Measurements from ENCODE around the gene PGLYRP2.

Gene PGLYRP2

DNA sequence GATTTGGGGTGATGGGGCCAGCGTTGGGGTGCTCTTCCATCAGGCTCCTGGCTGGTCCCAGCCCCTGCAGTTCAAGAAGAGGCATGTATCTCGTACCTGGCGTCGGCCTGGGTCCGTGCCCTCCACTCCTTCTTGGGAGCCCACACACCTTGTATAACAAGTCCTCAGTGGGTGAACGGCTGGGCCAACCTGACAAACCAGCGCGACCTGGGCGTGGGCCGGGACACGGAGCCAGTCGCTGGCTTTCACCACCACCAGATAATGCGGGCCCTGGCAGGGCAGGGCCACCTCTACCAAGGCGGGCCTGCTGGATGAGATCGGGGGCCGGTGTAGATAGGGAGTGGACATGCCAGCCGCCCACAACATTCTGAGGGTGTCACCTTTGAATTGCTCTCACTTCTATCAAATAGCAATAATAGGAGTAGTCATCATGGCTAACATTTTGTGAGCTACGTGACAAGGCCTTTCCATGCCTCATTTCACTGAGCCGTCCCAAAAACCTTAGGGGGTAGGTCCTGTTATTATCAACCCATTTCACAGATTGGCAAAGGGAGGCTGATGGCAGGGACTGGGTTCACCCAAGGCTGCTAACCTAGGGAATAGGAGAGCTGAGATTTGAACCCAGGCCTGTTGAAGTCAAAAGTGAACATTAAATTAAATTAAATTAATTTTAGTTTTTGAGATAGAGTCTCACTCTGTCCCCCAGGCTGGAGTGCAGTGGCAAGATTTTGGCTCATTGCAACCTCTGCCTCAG, 32.5 kb upstream of the PGLYRP2 start:
- TF ChIP-seq Cebpa-rat (IDR thresholded peaks at IDR 0.05), result no peak
- Histone ChIP-seq H3K4me2 (no peak overlapping the region), H3K27ac (no peak overlapping the region), H4K20me1 (no peaks in the 10 kb centered on the region), H3K27me3 (peaks cover 20 to 35% (median 29%) of the 10 kb centered on the region in 11 experiments), H3K4me3 (no peak overlapping the region), H3K9ac (no peak overlapping the region), H3K9me3 (replicated peaks in 1 of 11) (peaks cover 12 to 21% (median 19%) of the 10 kb centered on the region in 11 experiments), H3K4me1 (peaks cover 11 to 24% (median 16%) of the 10 kb centered on the region in 10 experiments), H3K36me3 (peaks cover 0 to 2% (median 0%) of the 10 kb centered on the region in 11 experiments; a peak in 2 of 22 replicates)

GRCh38 chr19:15508035-15508710, 28.9 kb upstream of the PGLYRP2 start, which contains the start of gene CYP4F22:
Gene CYP4F22, plus strand, starts transcription at chr19:15508525. Its CDS starts 16,812 bp downstream, at chr19:15525337.
- Histone ChIP-seq H3K9me3 (replicated peaks in 1 of 11) (no peaks in the 10 kb centered on the region), H3K4me3 (peak within 1 kb of the TSS in 1 of 10 experiments; percentile 24; a peak in 1 of 20 replicates), H3K4me2 (peak within 1 kb of the TSS in 5 of 11 experiments; percentile 24 to 41 (median 33); a peak in 8 of 22 replicates), H4K20me1 (no peaks in the 10 kb centered on the region), H3K36me3 (no peaks in the 10 kb centered on the region), H3K27me3 (peaks cover 20 to 35% (median 29%) of the 10 kb centered on the region in 11 experiments), H3K9ac (no peak within 1 kb of the TSS), H3K27ac (no peak within 1 kb of the TSS), H3K4me1 (peaks cover 0 to 7% (median 2%) of the 10 kb centered on the region in 10 experiments; a peak in 7 of 20 replicates)
- no peak for TF ChIP-seq Cebpa-rat (IDR thresholded peaks at IDR 0.05)

- Histone ChIP-seq H3K9ac (no peak overlapping the region), H3K27ac (no peak overlapping the region), H4K20me1 (no peaks in the 10 kb centered on the region), H3K9me3 (replicated peaks in 1 of 11) (no peaks in the 10 kb centered on the region), H3K4me3 (no peak overlapping the region), H3K4me2 (no peak overlapping the region), H3K27me3 (peaks cover 20 to 35% (median 29%) of the 10 kb centered on the region in 11 experiments), H3K36me3 (no peaks in the 10 kb centered on the region), H3K4me1 (peaks cover 0 to 8% (median 3%) of the 10 kb centered on the region in 10 experiments; a peak in 8 of 20 replicates)
- no peak for TF ChIP-seq Cebpa-rat (IDR thresholded peaks at IDR 0.05)
Observed at GRCh38 chr19:15507068-15508034, 28.1 kb upstream of the PGLYRP2 start.

DNA sequence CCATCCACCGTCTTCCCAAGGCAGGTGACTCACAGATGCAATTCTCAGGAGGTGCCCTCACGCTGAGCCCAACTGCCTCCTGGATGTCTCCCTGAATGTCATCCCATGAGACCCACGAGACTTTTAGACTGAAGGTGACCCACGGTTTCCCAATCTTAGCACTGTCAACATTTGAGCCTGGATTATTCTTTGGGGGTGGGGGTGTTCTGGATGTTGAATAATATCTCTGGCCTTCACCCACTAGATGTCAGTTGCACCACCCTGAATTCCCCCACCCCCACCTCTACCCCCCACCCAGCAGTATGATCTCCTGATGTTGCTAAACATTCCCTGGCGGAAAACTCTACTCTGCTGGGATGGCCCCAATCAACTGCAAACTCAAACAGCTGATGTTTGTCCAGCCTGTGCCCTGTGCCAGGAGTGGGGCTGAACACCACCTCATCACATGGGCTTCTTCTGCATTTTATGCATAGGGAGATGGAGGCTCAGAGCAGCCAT, 26.8 kb upstream of the PGLYRP2 start:
- H3K9ac ChIP-seq, result no peak overlapping the region
- no peak overlapping the region for H3K27ac ChIP-seq
- H3K4me2 ChIP-seq, result no peak overlapping the region
- H3K9me3 ChIP-seq (replicated peaks in 1 of 11), result no peaks in the 10 kb centered on the region
- H3K4me3 ChIP-seq, result no peak overlapping the region
- TF ChIP-seq Cebpa-rat (IDR thresholded peaks at IDR 0.05), result no peak
- H3K36me3 ChIP-seq, result no peaks in the 10 kb centered on the region
- H4K20me1 ChIP-seq, result no peaks in the 10 kb centered on the region
- H3K4me1 ChIP-seq, result peaks cover 0 to 17% (median 5%) of the 10 kb centered on the region in 10 experiments; a peak in 9 of 20 replicates
- H3K27me3 ChIP-seq, result peaks cover 20 to 35% (median 29%) of the 10 kb centered on the region in 11 experiments

GRCh38 chr19:15502264-15502663, 23.0 kb upstream of the PGLYRP2 start:
- 0 out of 22 replicates have a peak overlapping the region, but pooled peaks of 1 of the 11 experiments have one; percentile 10 for H3K4me2 ChIP-seq
- no peaks in the 10 kb centered on the region for H4K20me1 ChIP-seq
- TF ChIP-seq Cebpa-rat (IDR thresholded peaks at IDR 0.05), result no peak
- 0 out of 22 replicates have a peak, but pooled peaks cover 0 to 4% (median 0%) of the 10 kb centered on the region in 11 experiments for H3K9me3 ChIP-seq (replicated peaks in 1 of 11)
- no peak overlapping the region for H3K4me3 ChIP-seq
- H3K27me3 ChIP-seq, result peaks cover 0 to 4% (median 1%) of the 10 kb centered on the region in 11 experiments; a peak in 6 of 22 replicates
- H3K36me3 ChIP-seq, result no peaks in the 10 kb centered on the region
- H3K9ac ChIP-seq, result no peak overlapping the region
- peaks cover 0 to 11% (median 0%) of the 10 kb centered on the region in 10 experiments; a peak in 3 of 20 replicates for H3K4me1 ChIP-seq
- H3K27ac ChIP-seq, result no peak overlapping the region

GRCh38 chr19:15501596-15501995, 22.3 kb upstream of the PGLYRP2 start:
- Histone ChIP-seq H3K9me3 (replicated peaks in 1 of 11) (0 out of 22 replicates have a peak, but pooled peaks cover 0 to 4% (median 0%) of the 10 kb centered on the region in 11 experiments), H3K27me3 (no peaks in the 10 kb centered on the region), H3K9ac (no peak overlapping the region), H4K20me1 (no peaks in the 10 kb centered on the region), H3K4me2 (peak overlapping the region in 2 of 11 experiments; percentile 10 to 23; a peak in 2 of 22 replicates), H3K4me1 (peaks cover 0 to 11% (median 0%) of the 10 kb centered on the region in 10 experiments; a peak in 3 of 20 replicates), H3K27ac (no peak overlapping the region), H3K36me3 (no peaks in the 10 kb centered on the region), H3K4me3 (no peak overlapping the region)
- no peak for TF ChIP-seq Cebpa-rat (IDR thresholded peaks at IDR 0.05)

DNA sequence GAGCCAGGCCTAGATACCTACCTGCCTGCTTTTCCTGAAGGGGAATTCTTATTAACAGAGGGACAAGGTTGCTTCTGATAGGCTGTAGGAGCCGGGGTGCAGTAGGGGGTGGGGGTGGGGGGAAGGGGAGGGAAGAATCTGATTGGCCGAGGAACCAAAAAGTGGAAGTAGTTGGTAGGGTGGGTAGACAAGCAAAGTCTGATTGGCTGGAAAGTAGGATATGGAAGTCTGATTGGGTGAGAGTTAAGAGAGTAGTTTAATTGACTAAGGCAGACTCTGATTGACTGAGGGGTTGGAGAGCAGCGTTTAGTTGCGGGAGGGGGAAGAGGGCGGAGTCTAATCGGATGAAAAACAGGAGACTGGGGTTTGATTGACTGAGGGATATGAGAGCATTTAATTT, 19.6 kb upstream of the PGLYRP2 start:
- Histone ChIP-seq H3K27ac (no peak overlapping the region), H4K20me1 (no peaks in the 10 kb centered on the region), H3K4me1 (peaks cover 0 to 11% (median 0%) of the 10 kb centered on the region in 10 experiments; a peak in 3 of 20 replicates), H3K27me3 (no peaks in the 10 kb centered on the region), H3K4me2 (no peak overlapping the region), H3K9ac (no peak overlapping the region), H3K4me3 (no peak overlapping the region), H3K36me3 (no peaks in the 10 kb centered on the region), H3K9me3 (replicated peaks in 1 of 11) (0 out of 22 replicates have a peak, but pooled peaks cover 0 to 4% (median 0%) of the 10 kb centered on the region in 11 experiments)
- no peak for TF ChIP-seq Cebpa-rat (IDR thresholded peaks at IDR 0.05)

All from BLaER1 treated with 17β-estradiol and CSF1 and Interleukin-3, amounts not matched to agents 10 nM and 100 nM (cell line).